Measurements from ENCODE around the gene PSENEN.

DNA sequence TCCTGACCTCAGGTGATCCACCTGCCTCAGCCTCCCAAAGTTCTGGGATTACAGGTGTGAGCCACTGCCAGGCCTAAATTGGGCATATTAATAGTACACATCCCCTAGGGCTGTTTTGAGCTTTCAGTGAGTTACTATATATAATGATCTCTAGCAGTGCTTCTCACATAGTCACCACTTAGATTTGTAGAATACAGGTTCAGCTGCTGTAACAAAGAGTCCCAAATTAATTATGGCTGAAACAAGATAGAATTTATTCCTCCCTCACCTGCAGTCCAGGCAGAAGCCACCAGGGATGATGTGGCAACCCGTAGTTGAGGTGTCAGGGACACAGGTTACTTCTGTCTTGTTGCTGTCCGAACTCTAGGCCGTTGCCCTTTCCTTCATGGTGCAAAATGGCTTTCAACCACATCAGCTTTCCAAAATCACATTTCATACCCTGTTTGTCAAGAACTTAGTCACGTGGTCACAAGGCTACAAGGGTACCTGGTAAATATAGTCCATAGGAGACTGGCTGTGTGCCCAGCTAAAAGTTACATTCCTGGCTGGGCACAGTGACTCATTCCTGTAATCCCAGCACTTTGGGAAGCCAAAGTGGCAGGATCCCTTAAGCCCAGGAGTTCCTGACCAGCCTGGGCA is 15.4 kb downstream of the PSENEN start:
- TF ChIP-seq POLR2A (IDR thresholded peaks at IDR 0.05; ENCODE audit: low read depth, low read length), result no peak
- no peak for TF ChIP-seq POLR2AphosphoS5 (IDR thresholded peaks at IDR 0.05; ENCODE audit: low read depth, low read length)
- TF ChIP-seq TAF1 (IDR thresholded peaks at IDR 0.05; ENCODE audit: low read depth, low read length), result no peak
- TF ChIP-seq POU2F2 (IDR thresholded peaks at IDR 0.05; ENCODE audit: low read depth, low read length), result no peak
- TF ChIP-seq SPI1 (IDR thresholded peaks at IDR 0.05; ENCODE audit: low read depth, low read length), result no peak
- TF ChIP-seq PAX5 (IDR thresholded peaks at IDR 0.05; ENCODE audit: insufficient read depth, low read length, severe bottlenecking), result no peak
